HG03558 (cell line): ENCODE results near the gene YIF1A.
A peak's percentile ranks its signal among the peaks of the same experiment; 100 is the strongest.
"Not testable (repeated sequence)": the region's sequence is repeated elsewhere in the genome, so short reads cannot be mapped to it uniquely, and the experiment has no call there.

ENCODE experiments used
- ATAC-seq: cut with Tn5 transposase; IDR thresholded peaks from one replicate; pipeline ENCODE4 v1.9.1; 2021; ENCODE audit warnings: moderate number of reproducible peaks; ENCODE audit not compliant: unreplicated experiment; ENCODE audit errors: extremely low read depth

YIF1A gene

DNA sequence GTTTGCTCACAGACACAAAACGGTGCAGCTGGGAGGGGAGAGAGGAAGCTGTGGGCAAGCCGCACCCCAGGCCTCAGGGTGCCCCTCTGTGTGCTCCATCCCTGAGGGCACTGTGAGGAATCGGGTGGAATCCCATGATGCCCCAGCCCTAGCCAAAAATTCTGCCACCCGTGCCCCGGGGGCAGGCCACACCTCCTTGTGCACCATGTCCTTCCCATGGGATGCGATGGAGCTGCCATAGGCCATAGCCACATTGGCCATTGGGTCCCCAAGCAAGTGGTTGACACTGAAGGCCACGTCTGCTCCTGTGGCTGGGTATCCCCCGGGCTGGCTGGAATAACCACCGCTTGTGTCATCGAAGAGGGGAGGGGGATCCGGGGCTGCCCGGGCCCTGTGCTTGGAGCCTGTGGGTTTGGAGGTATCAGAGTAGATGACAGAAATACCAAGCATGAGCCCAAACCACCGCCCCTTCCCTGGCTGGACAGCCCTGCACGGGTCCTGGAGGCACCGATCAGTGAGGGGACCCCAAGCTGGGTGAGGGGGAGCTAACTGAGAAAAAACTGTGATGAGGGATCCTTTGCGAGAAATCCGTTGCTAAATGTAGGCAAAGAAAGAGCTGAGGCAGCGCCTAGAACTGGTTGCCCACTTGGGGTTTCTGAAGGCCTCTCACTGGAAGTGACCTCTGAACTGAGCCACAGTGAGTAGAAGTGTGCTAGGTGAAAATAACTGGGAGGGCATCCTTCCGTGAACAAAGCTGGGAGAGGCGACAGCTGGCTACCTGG is 863 bp downstream of the YIF1A start:
- no peak for ATAC-seq

- ATAC-seq, result no peak
Measured at GRCh38 chr11:66287211-66287888, 1.6 kb downstream of the YIF1A start.

DNA sequence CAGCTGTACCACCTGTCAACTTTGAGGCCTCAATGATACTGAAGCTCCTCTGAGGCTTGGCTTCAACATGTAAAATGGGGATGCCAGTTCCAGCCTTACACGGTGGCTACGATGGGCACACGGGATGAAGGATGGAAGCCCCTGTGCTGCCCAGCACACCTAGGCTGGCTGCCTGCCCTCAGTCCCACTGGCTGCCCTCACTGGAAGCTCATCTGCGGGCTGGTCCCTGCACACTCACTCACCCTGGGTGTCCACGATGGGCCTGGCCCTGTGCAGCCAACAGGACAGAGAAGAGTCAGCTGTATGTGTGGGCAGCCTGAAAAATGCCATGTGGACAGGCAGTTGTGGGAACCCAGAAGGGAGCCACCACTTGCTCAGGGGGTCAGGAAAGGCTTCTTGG is 2.2 kb downstream of the YIF1A start:
- no peak for ATAC-seq

GRCh38 chr11:66285250-66285947 is 3.5 kb downstream of the YIF1A start:
- ATAC-seq, result no peak

DNA sequence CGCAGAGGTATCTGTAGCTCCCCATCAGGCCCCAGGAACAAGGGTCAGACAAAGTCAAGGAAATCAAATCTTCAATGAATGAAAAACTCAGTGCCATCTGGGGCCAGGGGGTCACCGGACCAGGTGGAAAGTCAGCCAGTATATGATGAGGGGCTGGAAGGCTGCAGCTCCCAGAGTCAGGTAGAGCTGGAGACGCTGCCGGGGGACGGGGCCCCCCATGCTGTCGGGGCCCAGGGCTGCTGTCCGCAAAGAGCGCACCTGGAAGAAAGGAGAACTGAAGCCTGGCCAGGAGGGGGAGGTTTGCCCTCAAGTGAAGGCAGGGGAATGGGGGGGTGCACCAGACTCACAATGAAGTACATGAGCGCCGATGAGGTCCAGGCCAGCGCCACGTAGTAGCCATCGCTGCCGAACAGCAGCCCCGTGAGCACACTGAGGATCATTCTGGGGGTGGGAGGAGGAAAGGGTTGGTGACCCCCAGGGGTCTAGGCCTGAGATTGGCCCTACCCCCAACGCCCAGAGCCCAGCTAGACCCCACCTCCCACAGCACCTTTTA is 4.3 kb downstream of the YIF1A start:
- ATAC-seq, result no peak

DNA sequence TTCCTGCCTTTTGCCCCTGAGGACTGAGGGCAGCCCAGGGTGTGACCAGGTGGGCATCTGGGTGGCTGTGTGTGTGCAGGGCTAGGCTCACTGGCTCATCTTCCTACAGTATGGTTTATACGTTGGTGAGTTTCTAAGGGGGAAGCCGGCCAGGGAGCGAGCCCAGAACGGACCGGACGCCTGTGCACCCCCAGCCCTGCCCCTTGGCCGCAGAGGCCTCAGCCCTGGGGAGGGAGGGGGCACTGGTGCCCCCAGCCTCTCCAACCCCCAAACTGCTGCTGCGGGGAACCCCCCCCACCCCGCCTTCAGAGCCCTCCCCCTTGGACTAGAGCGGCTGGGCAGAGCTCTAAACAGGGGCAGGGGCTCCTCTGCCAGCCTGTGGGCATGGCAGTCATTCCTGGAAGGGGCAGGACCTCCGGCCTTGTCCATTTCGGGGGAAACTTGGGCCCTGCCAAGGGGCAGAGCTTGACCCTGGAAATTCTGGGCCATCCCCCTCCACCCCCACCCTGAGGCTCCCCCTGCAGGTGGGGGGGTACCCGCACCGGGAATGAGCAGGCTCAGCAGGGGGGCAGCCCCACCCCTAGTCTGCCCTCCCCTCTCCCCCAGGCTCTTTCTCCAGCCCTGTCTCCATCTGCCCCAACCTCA is 5.4 kb downstream of the YIF1A start:
- ATAC-seq, result no peak

DNA sequence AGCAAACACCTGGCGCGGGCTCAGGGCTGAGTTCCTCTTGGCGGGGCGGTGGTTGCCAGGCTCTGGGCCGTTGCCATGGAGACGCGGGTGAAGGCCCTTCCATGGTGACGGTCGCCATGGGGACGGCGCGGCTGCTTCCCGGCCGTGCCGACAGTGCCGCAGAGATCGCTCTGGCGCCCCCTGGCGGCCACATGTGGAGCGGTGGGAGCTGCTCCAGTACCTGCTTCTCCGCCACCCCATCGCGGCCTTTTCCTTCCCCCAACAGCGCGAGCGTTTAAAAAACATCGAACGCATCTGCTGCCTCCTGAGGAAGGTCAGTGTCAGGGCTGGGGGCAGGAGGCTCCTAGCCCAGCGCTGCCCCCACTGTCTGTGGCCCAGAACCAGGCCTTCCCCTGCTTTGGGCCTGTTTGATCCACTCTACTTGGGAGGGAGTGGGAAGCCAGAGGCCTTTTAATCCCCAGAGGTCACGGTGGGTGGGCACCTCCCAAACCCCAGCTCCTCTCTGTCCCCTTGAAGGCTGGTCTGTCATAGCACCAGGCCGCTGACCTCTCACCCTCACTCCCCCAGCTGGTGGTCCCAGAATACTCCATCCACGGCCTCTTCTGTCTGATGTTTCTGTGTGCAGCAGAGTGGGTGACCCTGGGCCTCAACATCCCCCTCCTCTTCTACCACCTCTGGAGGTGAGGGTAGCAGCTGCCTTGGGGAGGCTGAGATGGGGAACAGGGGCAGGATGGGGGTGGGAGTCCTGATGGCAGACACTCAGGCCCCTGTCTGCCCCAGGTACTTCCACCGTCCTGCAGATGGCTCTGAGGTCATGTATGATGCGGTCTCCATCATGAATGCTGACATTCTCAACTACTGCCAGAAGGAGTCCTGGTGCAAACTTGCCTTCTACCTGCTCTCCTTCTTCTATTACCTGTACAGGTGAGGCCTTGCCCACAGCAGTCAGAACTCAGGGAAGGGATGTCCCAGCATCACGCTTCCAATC is 6.2 kb downstream of the YIF1A start:
- peak; percentile 61 for ATAC-seq

GRCh38 chr11:66281776-66282467 is 7.0 kb downstream of the YIF1A start:
- ATAC-seq, result no peak

- ATAC-seq, result no peak
Measured at GRCh38 chr11:66281001-66281400, 7.9 kb downstream of the YIF1A start.

GRCh38 chr11:66280428-66280827 is 8.5 kb downstream of the YIF1A start:
- no peak for ATAC-seq

DNA sequence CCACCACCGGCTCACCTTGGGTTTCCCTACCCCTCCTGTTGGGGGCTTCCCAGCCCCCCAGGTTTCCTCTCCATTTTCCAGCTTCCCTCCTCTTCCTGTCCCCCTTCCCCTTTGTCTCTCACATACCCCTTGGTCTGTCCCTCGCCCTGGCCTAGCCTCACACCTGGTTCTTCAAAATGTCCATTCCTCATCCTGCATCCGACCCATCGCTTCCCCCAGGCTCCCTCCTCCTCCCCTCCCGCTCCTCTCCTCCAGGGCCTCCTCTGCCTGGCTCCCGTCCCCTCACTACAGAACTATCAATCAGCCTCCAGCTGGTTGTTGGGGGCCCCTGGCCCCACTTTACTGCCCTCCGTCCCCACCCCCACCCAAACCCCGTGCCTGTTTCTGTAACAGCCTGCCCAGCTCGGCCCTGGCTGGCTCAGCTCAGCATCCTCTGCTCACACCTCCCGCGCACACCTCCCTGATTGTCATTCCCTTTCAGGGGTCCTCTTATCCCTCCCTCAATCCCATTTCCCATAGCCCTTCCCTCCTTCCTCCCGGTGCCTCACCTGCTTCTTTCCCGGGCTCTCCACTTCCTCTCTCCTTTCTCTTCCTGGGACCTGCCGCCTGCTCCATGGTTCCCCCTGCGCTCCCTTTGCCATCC is 9.7 kb downstream of the YIF1A start:
- ATAC-seq, result no peak

GRCh38 chr11:66278363-66279091 is 10.4 kb downstream of the YIF1A start:
- ATAC-seq, result no peak

DNA sequence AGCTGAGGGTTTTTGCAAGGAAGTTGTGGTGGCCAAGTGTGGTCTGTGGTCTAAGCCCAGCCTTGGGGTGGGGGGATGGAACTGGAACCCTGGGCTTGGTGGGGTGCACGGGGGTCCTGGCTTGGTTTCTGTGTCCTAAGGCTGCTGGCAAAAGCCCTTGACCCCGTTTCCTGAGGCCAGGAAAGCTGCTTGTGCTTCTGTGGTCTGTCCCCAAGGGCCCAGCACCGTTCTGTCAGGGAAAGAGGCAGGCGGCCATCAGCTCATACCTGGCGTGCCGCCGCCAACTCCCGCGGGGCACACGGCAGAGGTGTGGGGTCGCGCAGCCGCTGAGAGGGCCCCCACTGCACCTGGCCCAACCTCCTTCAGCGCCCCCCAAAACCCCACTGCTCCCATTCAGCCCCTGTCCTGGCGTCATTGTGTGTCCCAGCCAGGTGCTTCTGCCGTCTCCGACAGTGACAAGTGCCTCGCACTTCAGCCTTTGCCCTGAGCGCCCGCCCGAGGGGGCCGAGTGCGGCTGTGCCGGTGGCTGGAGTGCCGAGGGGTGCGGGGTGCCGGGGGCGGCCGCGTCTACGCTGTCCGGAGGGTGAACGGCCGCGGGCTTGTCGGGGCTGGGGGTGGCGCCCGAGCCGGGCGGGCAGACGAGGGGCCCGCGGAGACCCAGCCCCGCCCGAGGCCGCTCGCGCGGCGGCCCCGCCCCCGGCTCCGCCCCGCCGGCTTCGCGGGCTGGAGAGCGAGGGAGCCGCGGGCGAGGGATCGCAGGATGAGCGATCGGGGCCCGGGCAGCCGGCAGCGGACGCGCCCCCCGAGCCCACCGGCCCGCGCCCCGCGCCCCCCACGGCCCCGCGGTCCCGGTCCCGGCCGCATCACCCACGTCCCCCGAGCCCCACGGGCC is 11.2 kb downstream of the YIF1A start, which contains the start of gene CNIH2:
TSS of gene CNIH2 (plus strand) at position 705 of the 892 bp plus-strand sequence. CDS start 282 bp downstream, outside the sequence.
- ATAC-seq, result no peak

DNA sequence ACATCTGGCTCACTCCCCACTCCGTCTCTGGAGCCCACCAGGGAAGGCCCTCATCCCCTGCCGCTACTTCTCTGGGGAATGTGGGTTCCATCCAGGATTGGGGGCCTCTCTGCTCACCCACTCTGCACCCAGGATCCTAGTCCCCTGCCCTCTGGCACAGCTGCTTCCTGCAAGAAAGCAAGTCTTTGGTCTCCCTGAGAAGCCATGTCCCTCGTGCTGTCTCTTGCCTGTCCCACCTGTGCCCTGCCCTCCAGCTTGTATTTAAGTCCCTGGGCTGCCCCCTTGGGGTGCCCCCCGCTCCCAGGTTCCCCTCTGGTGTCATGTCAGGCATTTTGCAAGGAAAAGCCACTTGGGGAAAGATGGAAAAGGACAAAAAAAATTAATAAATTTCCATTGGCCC is 11.9 kb downstream of the YIF1A start:
- ATAC-seq, result not testable (repeated sequence)

- not testable (repeated sequence) for ATAC-seq
Measured at GRCh38 chr11:66276619-66277018, 12.3 kb downstream of the YIF1A start.

DNA sequence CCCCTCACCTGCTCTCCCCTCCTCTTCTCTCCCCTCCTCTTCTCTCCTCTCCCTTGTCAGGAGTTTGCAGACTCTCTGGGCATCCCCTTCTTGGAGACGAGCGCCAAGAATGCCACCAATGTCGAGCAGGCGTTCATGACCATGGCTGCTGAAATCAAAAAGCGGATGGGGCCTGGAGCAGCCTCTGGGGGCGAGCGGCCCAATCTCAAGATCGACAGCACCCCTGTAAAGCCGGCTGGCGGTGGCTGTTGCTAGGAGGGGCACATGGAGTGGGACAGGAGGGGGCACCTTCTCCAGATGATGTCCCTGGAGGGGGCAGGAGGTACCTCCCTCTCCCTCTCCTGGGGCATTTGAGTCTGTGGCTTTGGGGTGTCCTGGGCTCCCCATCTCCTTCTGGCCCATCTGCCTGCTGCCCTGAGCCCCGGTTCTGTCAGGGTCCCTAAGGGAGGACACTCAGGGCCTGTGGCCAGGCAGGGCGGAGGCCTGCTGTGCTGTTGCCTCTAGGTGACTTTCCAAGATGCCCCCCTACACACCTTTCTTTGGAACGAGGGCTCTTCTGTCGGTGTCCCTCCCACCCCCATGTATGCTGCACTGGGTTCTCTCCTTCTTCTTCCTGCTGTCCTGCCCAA is 12.8 kb downstream of the YIF1A start:
- no peak for ATAC-seq
